H4 (cell line): ENCODE data around the gene RIOK1. TPM values are rescaled to one million over a fixed set of nuclear protein-coding genes. Genes with fewer than 3 reads are reported as not detected.

Source experiments
- DNase-seq: peaks from one replicate; pipeline ENCODE4 v3.0.0-alpha.2; 2015; ENCODE audit warnings: low spot score
- total RNA-seq: library from RNA; depleted of rRNA; stranded (reverse); fragments of >200 nt; shearing (Covaris generic); gene quantifications from 2 replicates; pipeline ENCODE4 v1.2.3, GENCODE V29; 2014

Gene RIOK1
- total RNA-seq, 1 experiment from 2014 or later, result 16.9 TPM

GRCh38 chr6:7409740-7410139, 20.1 kb downstream of the RIOK1 start:
- DNase-seq, result no peak

- no peak for DNase-seq
Observed at GRCh38 chr6:7410851-7411250, 21.2 kb downstream of the RIOK1 start.

- DNase-seq, result no peak
Observed at GRCh38 chr6:7411328-7411727, 21.7 kb downstream of the RIOK1 start.

GRCh38 chr6:7413151-7413823, 23.7 kb downstream of the RIOK1 start:
- DNase-seq, result no peak

- no peak for DNase-seq
Observed at GRCh38 chr6:7414811-7415210, 25.2 kb downstream of the RIOK1 start.

GRCh38 chr6:7417684-7418083, 28.1 kb downstream of the RIOK1 start:
- no peak for DNase-seq

- no peak for DNase-seq
Observed at GRCh38 chr6:7418238-7418905, 28.8 kb downstream of the RIOK1 start.

GRCh38 chr6:7419065-7419464, 29.5 kb downstream of the RIOK1 start:
- no peak for DNase-seq

GRCh38 chr6:7421066-7421465, 31.5 kb downstream of the RIOK1 start:
- no peak for DNase-seq

- DNase-seq, result no peak
Observed at GRCh38 chr6:7424058-7424457, 34.5 kb downstream of the RIOK1 start.

GRCh38 chr6:7424967-7425807, 35.6 kb downstream of the RIOK1 start:
- no peak for DNase-seq

GRCh38 chr6:7425808-7426190, 36.2 kb downstream of the RIOK1 start:
- DNase-seq, result no peak

- DNase-seq, result no peak
Observed at GRCh38 chr6:7426447-7427169, 37.0 kb downstream of the RIOK1 start.

GRCh38 chr6:7431313-7431673, 41.7 kb downstream of the RIOK1 start:
- no peak for DNase-seq

- no peak for DNase-seq
Observed at GRCh38 chr6:7431674-7432390, 42.2 kb downstream of the RIOK1 start.

- no peak for DNase-seq
Observed at GRCh38 chr6:7432391-7433120, 42.9 kb downstream of the RIOK1 start.

GRCh38 chr6:7433121-7433617, 43.6 kb downstream of the RIOK1 start:
- DNase-seq, result no peak

- no peak for DNase-seq
Observed at GRCh38 chr6:7434672-7435071, 45.1 kb downstream of the RIOK1 start.

GRCh38 chr6:7438011-7438410, 48.4 kb downstream of the RIOK1 start:
- DNase-seq, result no peak

- no peak for DNase-seq
Observed at GRCh38 chr6:7439228-7439627, 49.6 kb downstream of the RIOK1 start.

- DNase-seq, result no peak
Observed at GRCh38 chr6:7440476-7440875, 50.9 kb downstream of the RIOK1 start.
